Fibroblast of lung (primary cell): ENCODE measurements around the gene FAM151A. TPM values are rescaled to one million over a fixed set of nuclear protein-coding genes. Genes with fewer than 3 reads are reported as not detected.

Experiments used
- DNase-seq, 2 donors: peaks; one replicate each; pipeline versions ENCODE4 v3.0.0 to v3.0.0-alpha.2; 2010; ENCODE audit warnings: low read depth in 2 of 2
- H2AFZ ChIP-seq: 2 replicates; pipeline ENCODE4 v1.5.1; 2012; ENCODE audit warnings: low read length, control low read depth, inconsistent platforms
- H3K27ac ChIP-seq: 2 replicates; pipeline ENCODE4 v1.5.1; 2011; ENCODE audit warnings: low read length, control low read depth; ENCODE audit not compliant: insufficient read depth
- H3K27me3 ChIP-seq: 2 replicates; pipeline ENCODE4 v1.5.1; 2011; ENCODE audit warnings: mild to moderate bottlenecking, low read length; ENCODE audit not compliant: control insufficient read depth, insufficient read depth
- H3K36me3 ChIP-seq: 2 replicates; pipeline ENCODE4 v1.5.1; 2011; ENCODE audit warnings: low read length; ENCODE audit not compliant: control insufficient read depth, insufficient read depth
- H3K4me1 ChIP-seq: 2 replicates; pipeline ENCODE4 v1.5.1; 2011; ENCODE audit warnings: low read length; ENCODE audit not compliant: control insufficient read depth, insufficient read depth; ENCODE audit errors: extremely low read depth
- H3K4me2 ChIP-seq: 2 replicates; pipeline ENCODE4 v1.5.1; 2011; ENCODE audit warnings: low read length, control low read depth; ENCODE audit not compliant: insufficient read depth; ENCODE audit errors: extremely low read depth
- H3K4me3 ChIP-seq, 4 experiments: fragments of 200-600 bp in 1 of 4; sonication (generic) in 1 of 4; replicated peaks in 1 of 4; 2 replicates each; pipeline ENCODE4 v1.5.1; 2011 to 2016; ENCODE audit warnings: low read length in 4 of 4, low read depth in 3 of 4, mild to moderate bottlenecking in 3 of 4, control low read depth in 2 of 4, inconsistent platforms in 1 of 4, mixed read lengths in 1 of 4; ENCODE audit not compliant: insufficient read depth in 1 of 4; ENCODE audit errors: control extremely low read depth in 1 of 4
- H3K79me2 ChIP-seq: 2 replicates; pipeline ENCODE4 v1.5.1; 2012; ENCODE audit warnings: mild to moderate bottlenecking, low read length, inconsistent platforms; ENCODE audit not compliant: control insufficient read depth, insufficient read depth
- H3K9ac ChIP-seq: 2 replicates; pipeline ENCODE4 v1.5.1; 2011; ENCODE audit warnings: mild to moderate bottlenecking, low read length, control low read depth; ENCODE audit not compliant: insufficient read depth
- H3K9me3 ChIP-seq: 2 replicates; pipeline ENCODE4 v1.5.1; 2012; ENCODE audit warnings: low read depth, low read length; ENCODE audit not compliant: control insufficient read depth, insufficient read depth
- H4K20me1 ChIP-seq: 2 replicates; pipeline ENCODE4 v1.5.1; 2011; ENCODE audit warnings: low read length; ENCODE audit not compliant: control insufficient read depth, insufficient read depth; ENCODE audit errors: extremely low read depth
- EZH2 ChIP-seq: IDR thresholded peaks from 2 replicates; pipeline ENCODE4 v1.5.1; 2012; ENCODE audit warnings: low read length, control low read depth, mild to moderate bottlenecking; ENCODE audit errors: missing control alignments
- polyA plus RNA-seq, 2 donors: library from polyadenylated mRNA; depleted of rRNA in 1 of 2; stranded (reverse) in 1 of 2; unstranded in 1 of 2; fragments of >200 nt; gene quantifications; 2 replicates each; pipeline ENCODE4 v1.2.1, GENCODE V29; 2011 to 2012; ENCODE audit warnings: missing spikeins in 1 of 2
- total RNA-seq: library from RNA; depleted of rRNA; stranded (reverse); fragments of >200 nt; gene quantifications from 2 replicates; pipeline ENCODE4 v1.2.1, GENCODE V29; 2014
- TF ChIP-seq, protein P1 (sequence below), 2 donors: IDR thresholded peaks in 1 of 2; conservative IDR thresholded peaks in 1 of 2; 1 replicate in 1 of 2; 2 replicates in 1 of 2; pipeline ENCODE4 v1.5.1; 2011 to 2012; ENCODE audit warnings: low read length in 2 of 2, control low read depth in 1 of 2, inconsistent platforms in 1 of 2, low read depth in 1 of 2, mild to moderate bottlenecking in 1 of 2

FAM151A gene
- total and polyA plus RNA-seq, 2 donors (not counting 1 experiment from before 2014, with no cell fraction given) = not detected

DNA sequence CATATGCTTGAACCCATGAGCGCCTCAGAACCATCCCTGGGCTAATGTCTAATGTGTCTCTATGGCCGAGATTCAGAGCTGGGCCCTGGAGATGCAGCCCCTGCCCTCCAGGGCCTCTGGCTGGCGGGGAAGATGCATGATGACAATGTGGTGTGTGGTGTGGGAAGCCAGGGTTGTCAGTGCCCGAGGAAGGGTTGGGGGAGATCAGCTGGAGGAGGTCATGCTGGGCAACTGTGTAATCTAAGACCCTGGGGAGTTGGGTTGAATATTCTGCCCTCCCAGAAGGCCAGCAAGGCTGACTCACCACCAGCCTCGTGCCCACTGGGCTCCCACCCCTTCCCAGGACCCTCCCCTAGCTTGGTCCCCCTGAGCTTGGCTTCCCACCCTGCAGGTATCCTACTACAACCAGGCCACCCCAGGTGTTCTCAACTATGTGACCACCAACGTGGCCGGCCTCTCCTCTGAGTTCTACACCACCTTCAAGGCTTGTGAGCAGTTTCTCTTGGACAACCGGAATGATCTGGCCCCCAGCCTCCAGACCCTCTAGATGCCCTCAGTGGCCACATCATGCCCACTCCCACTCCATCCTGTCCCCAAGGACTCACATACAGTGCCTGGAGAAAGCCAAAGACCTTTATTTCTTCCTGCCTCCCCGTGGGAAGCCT lies 14.6 kb downstream of the FAM151A start:
- no peaks in the 10 kb centered on the region for H3K27me3 ChIP-seq
- H4K20me1 ChIP-seq = no peaks in the 10 kb centered on the region
- no peaks in the 10 kb centered on the region for H3K4me1 ChIP-seq
- DNase-seq = no peak
- no peak overlapping the region for H2AFZ ChIP-seq
- H3K36me3 ChIP-seq = no peaks in the 10 kb centered on the region
- H3K79me2 ChIP-seq = no peaks in the 10 kb centered on the region
- no peak overlapping the region for H3K4me2 ChIP-seq
- no peak for TF ChIP-seq EZH2
- TF ChIP-seq, protein P1, sequence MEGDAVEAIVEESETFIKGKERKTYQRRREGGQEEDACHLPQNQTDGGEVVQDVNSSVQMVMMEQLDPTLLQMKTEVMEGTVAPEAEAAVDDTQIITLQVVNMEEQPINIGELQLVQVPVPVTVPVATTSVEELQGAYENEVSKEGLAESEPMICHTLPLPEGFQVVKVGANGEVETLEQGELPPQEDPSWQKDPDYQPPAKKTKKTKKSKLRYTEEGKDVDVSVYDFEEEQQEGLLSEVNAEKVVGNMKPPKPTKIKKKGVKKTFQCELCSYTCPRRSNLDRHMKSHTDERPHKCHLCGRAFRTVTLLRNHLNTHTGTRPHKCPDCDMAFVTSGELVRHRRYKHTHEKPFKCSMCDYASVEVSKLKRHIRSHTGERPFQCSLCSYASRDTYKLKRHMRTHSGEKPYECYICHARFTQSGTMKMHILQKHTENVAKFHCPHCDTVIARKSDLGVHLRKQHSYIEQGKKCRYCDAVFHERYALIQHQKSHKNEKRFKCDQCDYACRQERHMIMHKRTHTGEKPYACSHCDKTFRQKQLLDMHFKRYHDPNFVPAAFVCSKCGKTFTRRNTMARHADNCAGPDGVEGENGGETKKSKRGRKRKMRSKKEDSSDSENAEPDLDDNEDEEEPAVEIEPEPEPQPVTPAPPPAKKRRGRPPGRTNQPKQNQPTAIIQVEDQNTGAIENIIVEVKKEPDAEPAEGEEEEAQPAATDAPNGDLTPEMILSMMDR (conservative IDR thresholded peaks at IDR 0.05 in 1 of 2, IDR thresholded peaks at IDR 0.05 in 1 of 2; ENCODE audit: low read depth in 1 of 2, low read length in 2 of 2) = no peak
- H3K9ac ChIP-seq = no peak overlapping the region
- H3K27ac ChIP-seq = no peak overlapping the region
- no peak overlapping the region for H3K4me3 ChIP-seq
- no peaks in the 10 kb centered on the region for H3K9me3 ChIP-seq

DNA sequence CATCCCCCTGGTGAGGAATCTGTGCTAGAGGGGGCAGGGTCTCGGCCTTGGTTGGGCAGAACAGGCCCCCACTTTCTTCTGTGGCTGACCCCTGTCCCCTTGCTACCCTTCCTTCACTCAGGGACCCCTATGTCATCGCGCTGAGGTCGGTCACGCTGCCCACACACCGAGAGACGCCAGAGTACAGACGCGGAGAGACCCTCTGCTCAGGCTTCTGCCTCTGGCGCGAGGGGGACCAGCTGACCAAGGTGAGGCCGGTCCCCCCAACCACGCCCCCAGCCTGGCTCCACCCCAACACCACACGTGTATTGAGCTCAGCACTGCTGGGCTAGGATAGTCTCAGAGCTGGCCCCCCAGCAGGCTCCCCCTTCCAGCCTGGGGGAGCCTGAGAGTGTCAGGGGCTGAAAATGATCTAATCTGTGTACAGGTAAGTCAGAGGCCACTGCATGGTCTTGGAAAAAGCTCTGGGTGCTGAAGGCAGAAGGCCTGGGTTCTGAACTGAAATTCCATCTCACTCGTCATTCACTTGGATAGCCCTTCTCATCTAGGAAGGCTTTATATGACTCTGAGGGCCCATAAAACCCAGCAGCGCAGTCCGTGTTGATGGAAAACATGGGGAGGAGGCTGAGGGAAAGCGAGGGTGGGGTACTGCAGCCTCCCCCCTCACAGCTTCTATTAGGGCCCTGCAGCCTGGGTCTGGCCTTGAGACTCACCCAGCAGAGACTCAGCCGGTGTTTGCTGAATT lies 15.3 kb downstream of the FAM151A start:
- Histone ChIP-seq H3K79me2 (no peaks in the 10 kb centered on the region), H3K9ac (no peak overlapping the region), H3K27me3 (no peaks in the 10 kb centered on the region), H3K36me3 (no peaks in the 10 kb centered on the region), H3K9me3 (no peaks in the 10 kb centered on the region), H3K27ac (no peak overlapping the region), H3K4me3 (no peak overlapping the region), H2AFZ (no peak overlapping the region), H3K4me2 (no peak overlapping the region), H4K20me1 (no peaks in the 10 kb centered on the region), H3K4me1 (no peaks in the 10 kb centered on the region)
- DNase-seq = no peak
- no peak for TF ChIP-seq EZH2
- TF ChIP-seq, protein P1 (conservative IDR thresholded peaks at IDR 0.05 in 1 of 2, IDR thresholded peaks at IDR 0.05 in 1 of 2; ENCODE audit: low read depth in 1 of 2, low read length in 2 of 2) = no peak

DNA sequence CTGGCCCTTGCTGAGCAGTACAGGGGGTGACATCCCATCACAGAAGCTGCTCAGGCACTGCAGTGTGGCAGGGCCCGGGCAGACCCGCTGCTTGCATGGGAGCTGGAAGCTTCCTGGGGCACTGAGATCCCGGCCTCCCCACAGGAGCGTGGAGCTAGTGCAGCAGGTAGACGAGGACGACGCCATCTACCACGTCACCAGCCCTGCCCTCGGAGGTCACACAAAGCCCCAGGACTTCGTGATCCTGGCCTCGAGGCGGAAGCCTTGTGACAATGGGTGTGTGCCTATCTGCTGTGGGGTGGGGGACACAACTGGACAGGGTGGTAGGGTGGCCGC lies 16.4 kb downstream of the FAM151A start:
- H3K9me3 ChIP-seq = no peaks in the 10 kb centered on the region
- no peak overlapping the region for H3K9ac ChIP-seq
- TF ChIP-seq, protein P1 (conservative IDR thresholded peaks at IDR 0.05 in 1 of 2, IDR thresholded peaks at IDR 0.05 in 1 of 2; ENCODE audit: low read depth in 1 of 2, low read length in 2 of 2) = no peak
- no peak for TF ChIP-seq EZH2
- no peak overlapping the region for H3K27ac ChIP-seq
- no peak for DNase-seq
- H3K36me3 ChIP-seq = no peaks in the 10 kb centered on the region
- H3K27me3 ChIP-seq = no peaks in the 10 kb centered on the region
- H3K4me1 ChIP-seq = no peaks in the 10 kb centered on the region
- H2AFZ ChIP-seq = no peak overlapping the region
- H3K4me3 ChIP-seq = no peak overlapping the region
- no peaks in the 10 kb centered on the region for H3K79me2 ChIP-seq
- no peaks in the 10 kb centered on the region for H4K20me1 ChIP-seq
- no peak overlapping the region for H3K4me2 ChIP-seq
